Measurements from ENCODE around the gene LRBA. TPM values are rescaled to one million over a fixed set of nuclear protein-coding genes. Genes with fewer than 3 reads are reported as not detected.
A peak's percentile ranks its signal among the peaks of the same experiment; 100 is the strongest.

The LRBA gene
- total and polyA plus RNA-seq, 2 of the 4 experiments (the other 2 are of a cell fraction), result 10.2 to 51.6 TPM

- no peak overlapping the region for H4K5ac ChIP-seq (ENCODE audit: low read depth, low read length)
- ATAC-seq (ENCODE audit: low read depth) (peak; percentile 35; the same call in 1 of the 2 replicates), DNase-seq (peak; percentile 36)
- H4K8ac ChIP-seq (ENCODE audit: low read depth in 2 of 2, low read length in 2 of 2), result no peak overlapping the region
- ChIA-PET POLR2A (ENCODE audit: unreplicated experiment) (interaction anchor here (0.5 kb wide), 1 partner anchor 273 kb away, joined by 6 read pairs; no protein-coding TSS in a partner anchor), CTCF (interaction anchor here (0.6 to 1.3 kb wide), 2 partner anchors 11 to 289 kb away, joined by 3 to 5 read pairs; no protein-coding TSS in a partner anchor)
- H2AK9ac ChIP-seq (replicated peaks; ENCODE audit: low read depth, low read length, poor library complexity), result no peak overlapping the region
- intact Hi-C loops (cut with micrococcal nuclease), result no loop called here
- dilution Hi-C loops (cut with HindIII; ENCODE audit: low sequenced_read_pairs, unreplicated experiment), result no loop called here
- no TSS peak for BruUV-seq (replicated peaks)
- no peaks in the 10 kb centered on the region for H3K36me3 ChIP-seq (ENCODE audit: control insufficient read depth, insufficient read depth, low read length)
- H2AFZ ChIP-seq (replicated peaks; ENCODE audit: low read length, poor library complexity), result no peak overlapping the region
- no peak overlapping the region for H2BK15ac ChIP-seq (ENCODE audit: low read depth, low read length)
- no peak overlapping the region for H2AK5ac ChIP-seq (ENCODE audit: low read depth, low read length)
- H3K27ac ChIP-seq (ENCODE audit: insufficient read depth, low read length), result no peak overlapping the region
- no peak overlapping the region for H3K9ac ChIP-seq (ENCODE audit: low read depth, low read length)
- no peak overlapping the region for H3K14ac ChIP-seq (replicated peaks; ENCODE audit: low read depth, low read length)
- H3K4me3 ChIP-seq (ENCODE audit: insufficient read depth, low read depth, low read length), result no peak overlapping the region
- no peak overlapping the region for H2BK120ac ChIP-seq (ENCODE audit: low read depth, low read length)
- no peak overlapping the region for H3K4ac ChIP-seq (ENCODE audit: low read depth, low read length)
- WGBS, 2 experiments (ENCODE audit: extremely low coverage in 2 of 2, insufficient read length in 1 of 2), result no CpG with 5 or more reads among the region's 1 CpG
- no peak overlapping the region for H3K4me2 ChIP-seq (ENCODE audit: low read depth, low read length)
- no peak overlapping the region for H4K91ac ChIP-seq (ENCODE audit: insufficient read depth, low read depth, low read length)
- no peaks in the 10 kb centered on the region for H3K9me1 ChIP-seq (ENCODE audit: insufficient read depth, low read length)
- no peaks in the 10 kb centered on the region for H3K27me3 ChIP-seq (ENCODE audit: control insufficient read depth, insufficient read depth, low read length)
- in situ Hi-C loops (cut with MboI; ENCODE audit: low sequenced_read_pairs), result no loop called here
- no peaks in the 10 kb centered on the region for H4K20me1 ChIP-seq (ENCODE audit: insufficient read depth, low read length)
- H3K9me3 ChIP-seq (ENCODE audit: control insufficient read depth, insufficient read depth, low read length), result no peaks in the 10 kb centered on the region
- TF ChIP-seq POLR2A (IDR thresholded peaks at IDR 0.05; ENCODE audit: low read depth, low read length) (no peak), RFX5 (IDR thresholded peaks at IDR 0.05; ENCODE audit: low read depth, low read length) (no peak), CHD1 (IDR thresholded peaks at IDR 0.05; ENCODE audit: low read depth, low read length) (no peak), CEBPB (IDR thresholded peaks at IDR 0.05; ENCODE audit: low read depth, low read length) (no peak), RCOR1 (IDR thresholded peaks at IDR 0.05; ENCODE audit: insufficient replicate concordance, low read length) (no peak), RAD21 (IDR thresholded peaks at IDR 0.05; ENCODE audit: low read length) (peak; percentile 35), SMC3 (IDR thresholded peaks at IDR 0.05; ENCODE audit: low read depth, low read length) (0 out of 2 replicates have a peak, but pooled peaks have one; percentile 17), MXI1 (IDR thresholded peaks at IDR 0.05; ENCODE audit: borderline replicate concordance, low read depth, low read length) (no peak), MAFK (IDR thresholded peaks at IDR 0.05; ENCODE audit: low read depth, low read length) (no peak)
- TF ChIP-seq, protein P1, sequence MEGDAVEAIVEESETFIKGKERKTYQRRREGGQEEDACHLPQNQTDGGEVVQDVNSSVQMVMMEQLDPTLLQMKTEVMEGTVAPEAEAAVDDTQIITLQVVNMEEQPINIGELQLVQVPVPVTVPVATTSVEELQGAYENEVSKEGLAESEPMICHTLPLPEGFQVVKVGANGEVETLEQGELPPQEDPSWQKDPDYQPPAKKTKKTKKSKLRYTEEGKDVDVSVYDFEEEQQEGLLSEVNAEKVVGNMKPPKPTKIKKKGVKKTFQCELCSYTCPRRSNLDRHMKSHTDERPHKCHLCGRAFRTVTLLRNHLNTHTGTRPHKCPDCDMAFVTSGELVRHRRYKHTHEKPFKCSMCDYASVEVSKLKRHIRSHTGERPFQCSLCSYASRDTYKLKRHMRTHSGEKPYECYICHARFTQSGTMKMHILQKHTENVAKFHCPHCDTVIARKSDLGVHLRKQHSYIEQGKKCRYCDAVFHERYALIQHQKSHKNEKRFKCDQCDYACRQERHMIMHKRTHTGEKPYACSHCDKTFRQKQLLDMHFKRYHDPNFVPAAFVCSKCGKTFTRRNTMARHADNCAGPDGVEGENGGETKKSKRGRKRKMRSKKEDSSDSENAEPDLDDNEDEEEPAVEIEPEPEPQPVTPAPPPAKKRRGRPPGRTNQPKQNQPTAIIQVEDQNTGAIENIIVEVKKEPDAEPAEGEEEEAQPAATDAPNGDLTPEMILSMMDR (conservative IDR thresholded peaks at IDR 0.05; ENCODE audit: low read depth, low read length), result peak; percentile 31; the same call in 1 of the 2 replicates
- no peak overlapping the region for H3K18ac ChIP-seq (ENCODE audit: low read depth, low read length)
- H3K23ac ChIP-seq (ENCODE audit: low read depth, low read length), result no peak overlapping the region
- H2BK5ac ChIP-seq (ENCODE audit: low read depth, low read length, poor library complexity, severe bottlenecking), result no peak overlapping the region
- H2BK20ac ChIP-seq (ENCODE audit: low read depth, low read length), result no peak overlapping the region
- H3K56ac ChIP-seq (ENCODE audit: extremely low read depth, insufficient read depth, low read length), result no peak overlapping the region
- H3K79me1 ChIP-seq (ENCODE audit: low read depth in 1 of 2, low read length in 2 of 2), result no peaks in the 10 kb centered on the region
- no peaks in the 10 kb centered on the region for H3K4me1 ChIP-seq (ENCODE audit: control insufficient read depth, insufficient read depth, low read length)
Measured at GRCh38 chr4:150593996-150594395, 421.1 kb downstream of the LRBA start.
